DMS 273 (cell line): ENCODE data around the gene TOE1.

Experiments used
- DNase-seq: peaks from one replicate; lab custom pipeline; 2025; ENCODE audit not compliant: unreplicated experiment; lab: John Stamatoyannopoulos, UW

The TOE1 gene

DNA sequence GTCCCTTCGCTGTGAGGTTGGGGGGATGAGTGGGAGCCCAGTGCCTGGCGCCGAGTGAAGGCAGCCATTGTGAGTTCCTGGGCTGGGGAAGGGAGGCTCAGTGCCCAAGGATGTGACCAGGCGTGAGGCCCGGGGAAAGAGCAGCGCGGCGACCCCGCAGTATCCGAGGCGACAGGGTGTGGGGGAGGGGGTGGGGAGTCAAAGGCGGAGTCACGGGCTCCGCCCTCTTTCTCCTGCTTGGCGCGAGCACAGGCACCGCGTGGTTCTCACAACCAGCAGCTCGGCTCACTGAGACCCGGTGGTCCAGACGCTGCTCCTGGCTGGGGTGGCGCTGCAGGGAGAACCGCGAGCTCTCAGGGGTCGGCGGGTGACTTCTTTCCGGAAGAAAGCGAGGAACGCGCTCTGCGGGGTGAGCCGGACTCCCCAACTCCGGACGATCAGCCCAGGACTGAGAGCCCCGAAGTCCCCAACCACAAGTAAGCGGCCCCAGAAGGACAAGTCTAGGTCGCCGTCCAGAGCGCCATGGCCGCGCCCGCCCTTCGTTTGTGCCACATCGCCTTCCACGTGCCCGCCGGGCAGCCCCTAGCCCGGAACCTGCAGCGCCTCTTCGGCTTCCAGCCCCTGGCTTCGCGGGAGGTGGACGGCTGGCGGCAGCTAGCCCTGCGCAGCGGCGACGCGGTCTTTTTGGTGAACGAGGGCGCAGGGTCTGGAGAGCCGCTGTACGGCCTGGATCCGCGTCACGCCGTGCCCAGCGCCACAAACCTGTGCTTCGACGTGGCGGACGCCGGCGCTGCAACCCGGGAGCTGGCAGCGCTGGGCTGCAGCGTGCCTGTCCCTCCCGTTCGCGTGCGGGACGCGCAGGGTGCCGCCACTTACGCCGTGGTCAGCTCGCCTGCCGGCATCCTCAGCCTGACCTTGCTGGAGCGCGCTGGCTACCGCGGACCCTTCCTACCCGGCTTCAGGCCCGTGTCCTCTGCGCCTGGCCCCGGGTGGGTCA lies 13.0 kb upstream of the TOE1 start, which contains the start of gene HPDL:
Gene HPDL (plus strand): TSS at position 269 of the 997 bp plus-strand sequence. CDS start 254 bp downstream, at position 523.
- DNase-seq: peak; percentile 83

GRCh38 chr1:45327644-45328515 lies 12.1 kb upstream of the TOE1 start:
- peak; percentile 74 for DNase-seq

GRCh38 chr1:45328680-45329079 lies 11.3 kb upstream of the TOE1 start:
- DNase-seq: peak; percentile 54

GRCh38 chr1:45329445-45329844 lies 10.5 kb upstream of the TOE1 start:
- DNase-seq: no peak

GRCh38 chr1:45331436-45332345 lies 8.3 kb upstream of the TOE1 start:
- no peak for DNase-seq

DNA sequence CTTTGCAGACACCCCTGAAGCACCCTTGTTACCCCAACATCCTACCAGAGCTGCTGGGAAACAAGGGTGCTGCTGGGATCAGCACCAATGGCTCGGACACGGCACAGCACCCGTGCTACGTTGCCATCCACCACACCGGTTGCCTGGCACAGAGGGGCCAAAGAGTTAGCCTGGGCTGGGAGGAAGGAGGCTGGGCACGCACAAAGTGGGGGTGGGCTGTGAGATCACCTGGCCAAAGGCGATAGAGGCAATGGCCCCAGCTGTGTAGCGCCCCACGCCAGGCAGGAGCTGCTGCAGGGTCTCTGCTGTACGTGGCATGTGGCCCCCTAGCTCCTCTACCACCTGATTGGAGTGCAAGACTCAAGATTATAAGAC lies 7.6 kb upstream of the TOE1 start:
- no peak for DNase-seq

DNA sequence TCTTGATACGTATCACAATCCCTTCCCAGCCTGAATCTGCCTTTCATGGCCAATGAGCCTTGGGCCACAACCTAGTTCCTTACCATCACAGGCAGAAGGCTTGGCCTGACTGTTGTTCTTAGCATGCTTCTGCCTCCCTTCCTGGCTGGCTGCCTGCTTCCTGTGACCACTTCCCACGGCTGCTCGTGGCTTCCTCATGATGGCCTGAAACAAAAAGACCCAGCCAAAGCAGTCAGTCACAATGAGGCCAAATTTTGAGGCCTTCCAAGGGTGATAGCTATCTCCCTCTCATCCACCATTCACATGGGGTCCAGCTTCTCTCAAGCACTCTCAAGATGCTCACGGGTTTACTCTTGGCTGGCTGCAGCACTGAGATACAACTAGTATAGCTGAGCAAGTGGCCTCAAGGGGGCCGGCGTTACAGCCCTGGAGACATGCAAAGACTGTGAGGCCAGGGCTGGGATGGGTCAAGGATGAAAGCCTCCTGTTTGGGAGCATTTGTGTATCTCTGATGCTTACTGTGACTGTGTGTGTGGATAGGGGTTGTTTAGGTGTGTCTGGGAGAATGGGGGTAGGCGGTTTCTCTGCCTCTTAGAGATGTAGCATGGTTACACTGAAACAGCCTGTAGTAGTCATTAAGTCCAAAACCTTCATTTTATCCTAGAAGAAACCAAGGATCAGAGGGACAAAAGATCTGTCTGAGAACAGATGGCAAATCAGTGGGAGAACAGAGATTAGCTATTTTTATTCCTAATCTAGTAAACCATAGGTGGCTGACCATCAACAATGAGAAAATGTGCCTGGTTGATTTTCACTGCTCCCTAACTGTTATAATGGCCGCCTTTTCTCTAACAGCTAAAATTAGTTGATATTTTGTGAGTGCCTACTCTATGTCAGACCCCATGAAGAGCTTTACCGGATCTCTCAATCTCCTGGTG lies 5.4 kb upstream of the TOE1 start:
- DNase-seq: no peak

DNA sequence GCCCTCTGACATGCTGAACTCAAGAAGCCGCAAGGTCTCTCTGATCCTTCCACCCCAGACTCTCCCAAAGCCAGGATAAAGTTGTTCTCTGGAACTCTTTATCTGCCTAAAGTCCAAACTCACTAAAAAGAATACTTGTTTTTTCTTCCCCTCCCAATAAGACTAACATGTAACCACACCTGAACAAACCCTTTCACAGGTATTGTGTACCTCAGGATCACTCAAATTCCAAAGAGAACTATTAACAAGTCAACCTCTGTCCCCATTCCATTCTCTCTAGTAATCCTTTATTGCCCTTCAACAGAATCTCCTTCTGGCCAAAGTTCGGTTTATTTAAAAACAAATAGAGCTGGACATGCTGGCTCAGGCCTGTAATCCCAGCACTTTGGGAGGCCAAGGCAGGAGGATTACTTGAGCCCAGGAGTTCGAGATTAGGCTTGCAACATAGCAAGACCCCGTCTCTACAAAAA lies 4.1 kb upstream of the TOE1 start:
- DNase-seq: no peak

- DNase-seq: no peak
Measured at GRCh38 chr1:45337630-45338325, 2.2 kb upstream of the TOE1 start.

GRCh38 chr1:45340816-45341466 lies 971 bp downstream of the TOE1 start:
- DNase-seq: peak; percentile 44

GRCh38 chr1:45344499-45344898 lies 4.5 kb downstream of the TOE1 start:
- DNase-seq: no peak

DNA sequence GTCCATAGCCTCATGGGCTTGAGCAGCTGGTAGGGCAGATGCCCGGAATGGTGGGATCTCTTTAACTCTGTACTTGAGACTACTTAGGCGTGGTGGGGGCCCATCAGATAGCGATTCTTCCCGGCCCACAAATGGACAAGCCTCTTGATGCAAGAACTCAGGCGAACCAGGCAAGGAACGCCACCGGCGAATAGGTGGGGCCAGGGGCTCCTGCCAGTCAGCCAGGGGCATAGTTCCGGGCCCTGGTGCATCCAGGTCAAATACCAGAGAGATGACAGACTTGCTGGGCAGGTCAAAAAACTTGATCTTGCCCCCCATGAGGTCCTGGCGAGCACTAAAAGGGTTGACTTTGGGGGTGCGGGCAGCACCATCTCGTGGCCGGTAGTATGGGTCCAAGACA lies 5.0 kb downstream of the TOE1 start:
- DNase-seq: no peak

DNA sequence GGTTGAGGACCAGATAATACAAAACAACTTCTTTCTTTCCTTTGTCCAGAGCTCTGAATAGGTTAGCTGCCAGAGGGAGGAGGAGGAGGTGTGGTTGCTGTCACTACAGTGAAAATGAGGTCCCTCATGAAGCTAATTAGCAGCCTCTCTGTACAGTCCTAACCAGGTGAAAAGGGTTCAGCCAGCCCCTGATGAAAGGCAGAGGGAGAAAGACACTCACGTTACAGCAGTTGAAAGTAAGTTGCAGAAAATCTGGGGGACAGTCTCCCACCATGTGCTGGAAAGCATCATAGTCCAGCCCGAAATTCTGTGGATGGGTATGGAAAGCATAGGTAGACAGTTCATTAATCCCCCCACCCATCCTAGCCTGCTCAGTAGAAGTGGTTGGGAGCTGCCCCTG lies 6.5 kb downstream of the TOE1 start:
- no peak for DNase-seq

DNA sequence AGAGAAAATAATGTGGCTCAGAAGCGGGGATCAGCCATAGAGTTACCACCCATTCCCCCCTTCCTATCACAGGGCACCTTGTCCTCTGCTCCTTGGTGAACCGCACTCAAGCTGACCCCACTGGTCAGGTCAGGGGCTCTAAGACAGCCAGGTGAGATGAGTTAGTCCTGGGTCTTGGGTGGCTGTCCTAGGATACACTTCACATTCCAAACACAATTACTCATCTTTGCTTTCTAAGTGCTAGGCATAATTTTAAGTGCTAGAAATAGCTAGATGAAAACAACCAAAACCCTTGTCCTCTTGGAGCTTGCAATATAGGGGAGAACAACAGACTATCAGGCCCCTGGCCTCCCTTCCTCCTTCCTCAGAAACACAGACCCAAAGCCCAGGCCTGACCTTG lies 8.1 kb downstream of the TOE1 start:
- DNase-seq: no peak

DNA sequence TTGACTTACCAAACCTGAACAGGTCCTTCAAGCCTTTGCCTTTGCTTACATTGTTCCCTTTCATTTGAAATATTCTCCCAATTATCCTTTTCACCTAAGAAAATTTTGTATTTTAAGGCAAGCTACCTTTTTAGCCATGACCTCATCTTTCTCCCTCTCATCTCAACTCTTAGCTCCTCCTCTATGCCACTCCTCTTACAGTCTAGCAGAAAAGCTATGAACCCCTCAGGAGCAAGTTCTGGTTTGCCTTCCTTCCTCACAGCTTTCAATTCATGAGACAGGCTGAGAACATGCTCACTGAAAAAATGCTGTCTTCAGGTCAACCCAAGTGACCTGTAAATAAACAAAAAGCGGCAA lies 8.6 kb downstream of the TOE1 start:
- DNase-seq: no peak

- no peak for DNase-seq
Measured at GRCh38 chr1:45348966-45349677, 9.2 kb downstream of the TOE1 start.

- no peak for DNase-seq
Measured at GRCh38 chr1:45351508-45351907, 11.5 kb downstream of the TOE1 start.

GRCh38 chr1:45353685-45354084 lies 13.7 kb downstream of the TOE1 start:
- no peak for DNase-seq
